ENCODE results near the gene BOLL. TPM values are rescaled to one million over a fixed set of nuclear protein-coding genes. Genes with fewer than 3 reads are reported as not detected.
"Not testable (repeated sequence)": the region's sequence is repeated elsewhere in the genome, so short reads cannot be mapped to it uniquely, and the experiment has no call there.

Gene BOLL
- total RNA-seq, 1 donor from 2014 or later, result not detected

- H3K27ac ChIP-seq; intact Hi-C loops (cut with DNase I); ATAC-seq; H3K9me3 ChIP-seq; DNase-seq; H3K36me3 ChIP-seq; H3K4me1 ChIP-seq; H3K4me3 ChIP-seq; H3K27me3 ChIP-seq: not testable (repeated sequence)
Observed at GRCh38 chr2:197695206-197695605, 89.9 kb downstream of the BOLL start.

GRCh38 chr2:197677483-197677882, 107.6 kb downstream of the BOLL start:
- H3K9me3 ChIP-seq, result no peaks in the 10 kb centered on the region
- TF ChIP-seq, protein P1, sequence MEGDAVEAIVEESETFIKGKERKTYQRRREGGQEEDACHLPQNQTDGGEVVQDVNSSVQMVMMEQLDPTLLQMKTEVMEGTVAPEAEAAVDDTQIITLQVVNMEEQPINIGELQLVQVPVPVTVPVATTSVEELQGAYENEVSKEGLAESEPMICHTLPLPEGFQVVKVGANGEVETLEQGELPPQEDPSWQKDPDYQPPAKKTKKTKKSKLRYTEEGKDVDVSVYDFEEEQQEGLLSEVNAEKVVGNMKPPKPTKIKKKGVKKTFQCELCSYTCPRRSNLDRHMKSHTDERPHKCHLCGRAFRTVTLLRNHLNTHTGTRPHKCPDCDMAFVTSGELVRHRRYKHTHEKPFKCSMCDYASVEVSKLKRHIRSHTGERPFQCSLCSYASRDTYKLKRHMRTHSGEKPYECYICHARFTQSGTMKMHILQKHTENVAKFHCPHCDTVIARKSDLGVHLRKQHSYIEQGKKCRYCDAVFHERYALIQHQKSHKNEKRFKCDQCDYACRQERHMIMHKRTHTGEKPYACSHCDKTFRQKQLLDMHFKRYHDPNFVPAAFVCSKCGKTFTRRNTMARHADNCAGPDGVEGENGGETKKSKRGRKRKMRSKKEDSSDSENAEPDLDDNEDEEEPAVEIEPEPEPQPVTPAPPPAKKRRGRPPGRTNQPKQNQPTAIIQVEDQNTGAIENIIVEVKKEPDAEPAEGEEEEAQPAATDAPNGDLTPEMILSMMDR (IDR thresholded peaks at IDR 0.05), result no peak
- DNase-seq (no peak), ATAC-seq (no peak)
- intact Hi-C loops (cut with DNase I), result no loop called here
- no peaks in the 10 kb centered on the region for H3K27me3 ChIP-seq
- H3K4me3 ChIP-seq, result no peak overlapping the region
- no peaks in the 10 kb centered on the region for H3K36me3 ChIP-seq
- H3K4me1 ChIP-seq, result peaks cover 13% of the 10 kb centered on the region
- no peak overlapping the region for H3K27ac ChIP-seq

GRCh38 chr2:197677056-197677455, 108.1 kb downstream of the BOLL start:
- intact Hi-C loops (cut with DNase I), result no loop called here
- H3K27ac ChIP-seq, result no peak overlapping the region

More at GRCh38 chr2:197677056-197677455, 108.1 kb downstream of the BOLL start:
- ATAC-seq (no peak), DNase-seq (no peak)
- no peaks in the 10 kb centered on the region for H3K27me3 ChIP-seq
- H3K36me3 ChIP-seq, result no peaks in the 10 kb centered on the region
- peaks cover 13% of the 10 kb centered on the region for H3K4me1 ChIP-seq
- no peaks in the 10 kb centered on the region for H3K9me3 ChIP-seq
- TF ChIP-seq, protein P1 (IDR thresholded peaks at IDR 0.05), result no peak
- no peak overlapping the region for H3K4me3 ChIP-seq

Other genes starting within 250 kb of the BOLL start
- 12.3 TPM for gene RFTN2, start 109.7 kb downstream of the BOLL start, total RNA-seq
- 6.5 TPM for gene MARS2, start 80.0 kb downstream of the BOLL start, total RNA-seq
- 7.7 TPM for gene PLCL1, start 19.3 kb upstream of the BOLL start, total RNA-seq

Data from upper lobe of right lung (tissue), 1 donor.